K562 (cell line): ENCODE data around the gene MLYCD. TPM values are rescaled to one million over a fixed set of nuclear protein-coding genes. Genes with fewer than 3 reads are reported as not detected.

ENCODE experiments used
- EGR1 ChIP-seq: fragments of 450-650 bp; conservative IDR thresholded peaks from 2 replicates; pipeline ENCODE4 v1.6.1; 2017; ENCODE audit warnings: mild to moderate bottlenecking
- KAT7 ChIP-seq: sonication (generic); formaldehyde crosslinking; IDR thresholded peaks from 2 replicates; pipeline ENCODE4 v1.8.0; 2022; ENCODE audit warnings: missing genetic modification reagents, mild to moderate bottlenecking, borderline replicate concordance
- NONO ChIP-seq, 2 experiments: fragments of 200-400 bp in 1 of 2; fragments of 450-650 bp in 1 of 2; formaldehyde crosslinking in 1 of 2; IDR thresholded peaks; 2 replicates each; pipeline ENCODE4 v1.6.1; 2017; ENCODE audit warnings: low read depth in 2 of 2, mild to moderate bottlenecking in 2 of 2, moderate library complexity in 2 of 2, low read length in 1 of 2
- RFX7 ChIP-seq: fragments of 250-450 bp; sonication (Bioruptor Pico); IDR thresholded peaks from 2 replicates; pipeline ENCODE4 v1.5.1; 2021; ENCODE audit warnings: mild to moderate bottlenecking
- SRSF3 ChIP-seq: fragments of 200-400 bp; formaldehyde crosslinking; IDR thresholded peaks from 2 replicates; pipeline ENCODE4 v1.6.1; 2016; ENCODE audit warnings: mild to moderate bottlenecking, low read length, moderate library complexity; ENCODE audit not compliant: insufficient read depth
- TCF3 ChIP-seq: sonication (generic); formaldehyde crosslinking; IDR thresholded peaks from 2 replicates; pipeline ENCODE4 v1.4.0; 2020; ENCODE audit warnings: mild to moderate bottlenecking, missing genetic modification reagents
- ZFPM2 ChIP-seq: fragments of 250-450 bp; sonication (Bioruptor Pico); IDR thresholded peaks from 2 replicates; pipeline ENCODE4 v1.5.1; 2022; ENCODE audit warnings: mild to moderate bottlenecking
- ZNF121 ChIP-seq: sonication (generic); formaldehyde crosslinking; conservative IDR thresholded peaks from 2 replicates; pipeline ENCODE4 v1.8.0; 2022; ENCODE audit warnings: missing genetic modification reagents
- polyA plus RNA-seq, 8 experiments: library from polyadenylated mRNA; depleted of rRNA in 4 of 8; stranded (reverse) in 5 of 8; unstranded in 3 of 8; fragments of >200 nt; fragmentation: Nextera tagmentation in 2 of 8; fragmentation: Illumina TruSeq in 1 of 8; extraction: Ambion mirVana in 2 of 8; extraction: Trizol in 1 of 8; gene quantifications; 2 replicates each; pipeline versions ENCODE4 v1.2.1 to v1.2.3, GENCODE V29; 2011 to 2014; ENCODE audit warnings: inconsistent platforms in 1 of 8, missing spikeins in 1 of 8
- total RNA-seq, 7 experiments: library from RNA; depleted of rRNA in 6 of 7; stranded (reverse); fragments of >200 nt in 6 of 7; fragmentation: Illumina TruSeq in 2 of 7; extraction: Trizol in 2 of 7; gene quantifications; 2 replicates each; pipeline versions ENCODE4 v1.2.1 to v1.2.3, GENCODE V29; 2011 to 2021; ENCODE audit warnings: low replicate concordance in 1 of 7
- TF ChIP-seq, protein P1 (sequence below), 2 experiments: fragments of 450-650 bp; conservative IDR thresholded peaks; 2 replicates each; pipeline ENCODE4 v1.6.1; 2017; ENCODE audit warnings: mild to moderate bottlenecking in 2 of 2, moderate library complexity in 2 of 2
- TF ChIP-seq, protein P2 (sequence below): fragments of 450-650 bp; IDR thresholded peaks from 2 replicates; pipeline ENCODE4 v1.6.1; 2016; ENCODE audit warnings: borderline replicate concordance
- TF ChIP-seq, protein P3 (sequence below): fragments of 450-650 bp; IDR thresholded peaks from 2 replicates; pipeline ENCODE4 v1.6.1; 2016
- TF ChIP-seq, protein P4 (sequence below): sonication (generic); formaldehyde crosslinking; IDR thresholded peaks from 2 replicates; pipeline ENCODE4 v1.8.0; 2022; ENCODE audit warnings: missing genetic modification reagents, mild to moderate bottlenecking, moderate library complexity, borderline replicate concordance

Gene MLYCD
- total and polyA plus RNA-seq, 9 of the 15 experiments (the other 6 are each of a cell fraction or from before 2014, with no cell fraction given): 0.15 to 2.0 (median 1.0) TPM

DNA sequence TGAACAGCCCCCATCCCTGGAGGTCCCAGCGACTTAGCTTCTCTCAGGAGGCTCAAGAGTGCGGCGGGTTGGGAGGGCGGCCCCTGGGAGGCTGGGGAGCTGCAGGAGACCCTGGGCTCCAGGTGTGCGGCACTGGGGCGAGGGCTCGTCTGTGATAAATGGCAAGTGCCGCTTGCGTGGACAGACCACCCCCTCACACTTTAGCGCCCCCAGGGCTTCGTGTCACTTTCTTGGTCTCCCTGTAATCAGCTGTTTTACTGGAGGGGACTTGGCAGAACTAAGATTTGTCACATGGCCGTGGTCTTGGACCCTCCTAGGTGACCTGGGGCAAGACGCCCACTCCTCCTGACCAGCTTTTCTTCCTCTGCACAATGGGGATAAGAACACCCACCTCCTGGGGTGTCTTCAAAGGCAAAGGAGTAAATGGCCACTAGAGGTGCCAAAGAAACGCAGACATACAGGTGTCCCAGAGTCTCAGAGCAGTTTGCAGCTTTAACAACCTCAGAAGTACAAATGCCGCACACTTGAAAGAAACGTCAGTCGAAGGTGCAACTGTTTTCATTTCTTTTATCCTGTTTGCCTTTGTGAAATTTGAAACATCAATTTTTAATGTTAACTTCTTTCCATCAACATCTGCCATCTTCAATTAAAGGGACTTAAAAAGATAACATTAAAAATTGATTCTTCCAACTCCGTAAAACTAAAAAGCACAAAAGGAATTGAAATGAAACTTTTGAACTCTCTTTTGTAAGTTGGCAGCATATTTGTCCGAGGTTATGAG, 55.1 kb downstream of the MLYCD start (continued):
- TF ChIP-seq SRSF3 (no peak), ZNF121 (CRISPR knock-in tag) (no peak), ZFPM2 (CRISPR knock-in tag) (no peak), EGR1 (peak; percentile 89), KAT7 (0 out of 2 replicates have a peak, but pooled peaks have one; percentile 29), RFX7 (CRISPR knock-in tag) (no peak), NONO (IDR thresholded peaks at IDR 0.05; ENCODE audit: low read depth in 2 of 2, low read length in 1 of 2) (no peak), TCF3 (CRISPR knock-in tag) (no peak)
- TF ChIP-seq, protein P1, sequence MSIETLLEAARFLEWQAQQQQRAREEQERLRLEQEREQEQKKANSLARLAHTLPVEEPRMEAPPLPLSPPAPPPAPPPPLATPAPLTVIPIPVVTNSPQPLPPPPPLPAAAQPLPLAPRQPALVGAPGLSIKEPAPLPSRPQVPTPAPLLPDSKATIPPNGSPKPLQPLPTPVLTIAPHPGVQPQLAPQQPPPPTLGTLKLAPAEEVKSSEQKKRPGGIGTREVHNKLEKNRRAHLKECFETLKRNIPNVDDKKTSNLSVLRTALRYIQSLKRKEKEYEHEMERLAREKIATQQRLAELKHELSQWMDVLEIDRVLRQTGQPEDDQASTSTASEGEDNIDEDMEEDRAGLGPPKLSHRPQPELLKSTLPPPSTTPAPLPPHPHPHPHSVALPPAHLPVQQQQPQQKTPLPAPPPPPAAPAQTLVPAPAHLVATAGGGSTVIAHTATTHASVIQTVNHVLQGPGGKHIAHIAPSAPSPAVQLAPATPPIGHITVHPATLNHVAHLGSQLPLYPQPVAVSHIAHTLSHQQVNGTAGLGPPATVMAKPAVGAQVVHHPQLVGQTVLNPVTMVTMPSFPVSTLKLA (conservative IDR thresholded peaks at IDR 0.05): 0 out of 4 replicates have a peak, but pooled peaks of 1 of the 2 experiments have one; percentile 21
- TF ChIP-seq, protein P2, sequence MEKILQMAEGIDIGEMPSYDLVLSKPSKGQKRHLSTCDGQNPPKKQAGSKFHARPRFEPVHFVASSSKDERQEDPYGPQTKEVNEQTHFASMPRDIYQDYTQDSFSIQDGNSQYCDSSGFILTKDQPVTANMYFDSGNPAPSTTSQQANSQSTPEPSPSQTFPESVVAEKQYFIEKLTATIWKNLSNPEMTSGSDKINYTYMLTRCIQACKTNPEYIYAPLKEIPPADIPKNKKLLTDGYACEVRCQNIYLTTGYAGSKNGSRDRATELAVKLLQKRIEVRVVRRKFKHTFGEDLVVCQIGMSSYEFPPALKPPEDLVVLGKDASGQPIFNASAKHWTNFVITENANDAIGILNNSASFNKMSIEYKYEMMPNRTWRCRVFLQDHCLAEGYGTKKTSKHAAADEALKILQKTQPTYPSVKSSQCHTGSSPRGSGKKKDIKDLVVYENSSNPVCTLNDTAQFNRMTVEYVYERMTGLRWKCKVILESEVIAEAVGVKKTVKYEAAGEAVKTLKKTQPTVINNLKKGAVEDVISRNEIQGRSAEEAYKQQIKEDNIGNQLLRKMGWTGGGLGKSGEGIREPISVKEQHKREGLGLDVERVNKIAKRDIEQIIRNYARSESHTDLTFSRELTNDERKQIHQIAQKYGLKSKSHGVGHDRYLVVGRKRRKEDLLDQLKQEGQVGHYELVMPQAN: 0 out of 2 replicates have a peak, but pooled peaks have one; percentile 45
- TF ChIP-seq, protein P3, sequence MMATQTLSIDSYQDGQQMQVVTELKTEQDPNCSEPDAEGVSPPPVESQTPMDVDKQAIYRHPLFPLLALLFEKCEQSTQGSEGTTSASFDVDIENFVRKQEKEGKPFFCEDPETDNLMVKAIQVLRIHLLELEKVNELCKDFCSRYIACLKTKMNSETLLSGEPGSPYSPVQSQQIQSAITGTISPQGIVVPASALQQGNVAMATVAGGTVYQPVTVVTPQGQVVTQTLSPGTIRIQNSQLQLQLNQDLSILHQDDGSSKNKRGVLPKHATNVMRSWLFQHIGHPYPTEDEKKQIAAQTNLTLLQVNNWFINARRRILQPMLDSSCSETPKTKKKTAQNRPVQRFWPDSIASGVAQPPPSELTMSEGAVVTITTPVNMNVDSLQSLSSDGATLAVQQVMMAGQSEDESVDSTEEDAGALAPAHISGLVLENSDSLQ: peak; percentile 91
- TF ChIP-seq, protein P4, sequence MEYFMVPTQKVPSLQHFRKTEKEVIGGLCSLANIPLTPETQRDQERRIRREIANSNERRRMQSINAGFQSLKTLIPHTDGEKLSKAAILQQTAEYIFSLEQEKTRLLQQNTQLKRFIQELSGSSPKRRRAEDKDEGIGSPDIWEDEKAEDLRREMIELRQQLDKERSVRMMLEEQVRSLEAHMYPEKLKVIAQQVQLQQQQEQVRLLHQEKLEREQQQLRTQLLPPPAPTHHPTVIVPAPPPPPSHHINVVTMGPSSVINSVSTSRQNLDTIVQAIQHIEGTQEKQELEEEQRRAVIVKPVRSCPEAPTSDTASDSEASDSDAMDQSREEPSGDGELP: peak; percentile 24
